8988T (cell line): ENCODE data around the gene NRF1.
"Not testable (repeated sequence)": the region's sequence is repeated elsewhere in the genome, so short reads cannot be mapped to it uniquely, and the experiment has no call there.

Source experiments
- DNase-seq: peaks from one replicate; pipeline ENCODE4 v3.0.0; 2011

The NRF1 gene

GRCh38 chr7:129611246-129612111 is at the start of gene NRF1:
Gene NRF1 (plus strand): TSS chr7:129611720. CDS start chr7:129657352, 45,632 bp downstream.
- peak; percentile 89 for DNase-seq

- not testable (repeated sequence) for DNase-seq
Observed at GRCh38 chr7:129566323-129566722, 45.2 kb upstream of the NRF1 start.

GRCh38 chr7:129567377-129567776 is 44.1 kb upstream of the NRF1 start:
- no peak for DNase-seq

DNA sequence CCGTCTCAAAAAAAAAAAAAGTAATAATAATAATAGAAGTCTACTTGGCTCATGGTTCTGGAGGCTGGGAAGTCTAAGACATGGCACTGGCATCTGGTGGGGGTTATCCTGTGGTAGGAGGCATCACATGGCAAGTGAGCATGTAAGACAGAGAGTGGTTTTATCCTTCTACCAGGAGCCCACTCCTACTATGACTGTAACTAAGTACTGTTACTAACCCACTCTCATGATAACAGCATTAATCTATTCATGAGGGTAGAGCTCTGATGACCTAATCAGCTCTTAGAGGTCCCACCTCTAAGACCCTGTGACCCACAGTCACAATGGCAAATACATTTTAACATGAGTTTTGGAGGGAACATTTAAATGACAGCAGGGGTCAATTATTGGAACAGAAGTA is 43.3 kb upstream of the NRF1 start:
- no peak for DNase-seq

GRCh38 chr7:129569326-129569725 is 42.2 kb upstream of the NRF1 start:
- no peak for DNase-seq

GRCh38 chr7:129569811-129570215 is 41.7 kb upstream of the NRF1 start:
- DNase-seq: peak; percentile 13

DNA sequence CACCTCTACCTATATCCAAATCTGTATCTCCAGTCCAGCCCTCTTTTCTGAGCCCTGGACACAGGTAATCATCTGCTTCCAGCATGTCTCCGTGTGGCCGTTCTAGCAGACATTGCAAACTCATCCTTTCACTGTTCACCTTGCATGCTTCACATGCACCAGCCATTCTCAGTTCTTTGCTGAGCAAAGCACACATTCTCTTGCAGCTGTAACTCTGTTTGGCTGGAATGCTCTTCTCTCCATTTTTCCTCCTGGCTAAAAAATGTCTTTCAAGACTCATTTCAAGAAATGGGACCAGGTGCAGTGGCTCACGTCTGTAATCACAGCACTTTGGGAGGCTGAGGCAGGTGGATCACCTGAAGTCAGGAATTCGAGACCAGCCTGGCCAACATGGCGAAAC is 40.3 kb upstream of the NRF1 start:
- no peak for DNase-seq

- no peak for DNase-seq
Observed at GRCh38 chr7:129572205-129572604, 39.3 kb upstream of the NRF1 start.

DNA sequence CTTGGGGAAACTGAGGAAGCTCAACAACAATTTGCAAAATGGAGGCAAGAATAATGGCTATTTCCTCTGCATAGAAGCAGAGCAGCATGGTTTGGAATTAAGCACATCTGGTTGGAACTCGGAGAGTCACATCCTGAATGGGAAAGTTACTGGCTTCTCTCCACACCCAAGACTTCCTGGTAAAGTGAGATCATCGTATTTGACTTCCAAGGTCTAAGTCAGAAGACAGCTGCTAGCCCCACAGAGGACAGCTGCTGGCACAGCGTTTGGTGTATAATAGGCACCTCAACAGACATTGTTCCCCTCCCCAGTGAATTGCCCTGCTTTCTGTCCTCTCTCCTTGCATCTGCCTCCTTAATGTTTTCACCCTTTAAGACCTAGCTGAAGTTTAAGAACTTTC is 37.0 kb upstream of the NRF1 start:
- no peak for DNase-seq

DNA sequence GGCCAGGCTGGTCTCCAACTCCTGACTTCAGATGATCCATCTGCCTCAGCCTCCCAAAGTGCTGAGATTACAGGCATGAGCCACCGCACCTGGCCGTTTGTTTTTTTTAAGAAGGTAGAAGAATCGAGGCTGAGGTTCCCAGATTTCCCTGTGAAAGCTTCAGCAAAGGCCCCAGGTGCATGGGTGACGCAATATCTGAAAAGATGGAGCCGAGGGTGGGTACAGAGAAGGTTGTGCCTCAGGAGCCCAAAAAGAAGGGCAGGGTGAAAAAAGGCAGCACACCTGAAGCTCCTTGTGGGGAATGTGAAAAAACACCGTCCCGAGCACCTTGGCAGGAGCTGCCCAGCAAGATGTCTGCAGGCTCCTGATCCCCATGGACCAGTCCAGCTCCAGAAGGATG is 35.8 kb upstream of the NRF1 start:
- DNase-seq: no peak

DNA sequence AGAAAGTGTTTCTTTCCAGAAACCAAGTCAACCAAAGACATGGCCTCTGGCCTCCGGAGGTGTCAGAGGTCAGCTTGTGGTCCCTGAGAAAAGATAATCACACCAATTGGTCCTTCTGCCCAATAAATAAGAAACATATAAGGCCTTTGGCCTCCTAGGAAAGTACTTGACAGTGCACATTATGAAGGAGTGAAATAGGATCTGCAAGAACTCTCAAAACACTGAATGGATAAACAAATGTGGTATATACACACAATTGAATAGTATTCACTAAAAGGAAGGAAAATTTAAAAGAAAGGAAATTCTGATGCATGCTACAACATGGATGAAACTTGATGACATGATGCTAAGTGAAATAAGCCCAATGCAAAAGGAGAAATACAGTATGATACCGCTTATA is 35.4 kb upstream of the NRF1 start:
- no peak for DNase-seq

DNA sequence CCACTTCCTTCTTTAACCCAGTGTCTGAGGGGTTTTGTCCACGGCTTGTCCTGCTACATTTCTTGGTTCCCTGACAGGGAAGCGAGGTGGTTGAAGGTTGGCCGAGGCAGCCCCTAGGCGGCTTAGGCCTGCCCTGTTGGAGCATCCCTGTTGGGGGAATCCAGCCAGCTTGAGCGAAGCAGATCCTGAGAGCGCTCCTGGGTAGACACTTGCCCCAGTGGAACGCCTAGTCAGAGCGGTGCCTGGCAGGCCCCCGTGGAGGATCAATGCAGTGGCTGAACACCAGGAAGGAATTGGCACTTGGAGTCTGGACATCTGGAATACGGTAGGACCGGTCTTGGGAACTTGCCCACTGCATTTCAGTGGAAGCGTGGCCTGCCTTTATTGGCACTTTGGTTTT is 32.7 kb upstream of the NRF1 start:
- no peak for DNase-seq

- not testable (repeated sequence) for DNase-seq
Observed at GRCh38 chr7:129586179-129586578, 25.3 kb upstream of the NRF1 start.

DNA sequence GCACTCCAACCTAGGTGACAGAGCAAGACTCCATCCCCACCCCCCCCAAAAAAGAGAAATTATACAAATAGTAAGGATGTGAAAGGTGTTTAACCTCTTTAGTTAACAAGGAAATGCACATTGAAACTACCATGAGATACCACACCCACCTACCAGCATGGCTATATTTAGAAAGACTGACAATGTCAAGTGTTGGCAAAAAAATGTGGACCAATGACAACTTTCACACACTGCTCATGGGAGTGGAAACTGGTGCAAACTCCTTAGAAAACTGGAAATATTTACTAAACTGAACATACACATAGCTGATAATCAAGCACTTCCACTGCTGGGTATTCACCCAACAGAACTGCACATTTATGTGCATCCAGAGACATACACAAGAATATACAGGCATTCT is 23.3 kb upstream of the NRF1 start:
- DNase-seq: no peak

DNA sequence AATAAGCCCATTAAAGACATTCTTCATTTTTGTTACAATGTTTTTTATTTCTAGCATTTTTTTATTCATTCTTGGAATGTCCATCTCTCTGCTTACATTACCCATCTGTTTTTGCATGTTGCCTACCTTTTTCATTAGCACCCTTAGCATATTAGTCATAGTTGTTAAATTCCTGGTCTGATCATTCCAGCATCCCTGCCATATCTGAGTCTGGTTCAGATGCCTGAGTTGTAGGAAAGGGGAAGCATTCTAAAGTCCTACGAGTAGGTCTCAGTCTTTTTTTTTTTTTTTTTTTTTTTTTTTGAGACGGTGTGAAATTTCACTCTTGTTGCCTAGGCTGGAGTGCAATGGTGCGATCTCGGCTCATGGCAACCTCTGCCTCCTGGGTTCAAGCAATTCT is 19.7 kb upstream of the NRF1 start:
- no peak for DNase-seq

GRCh38 chr7:129596386-129596785 is 15.1 kb upstream of the NRF1 start:
- DNase-seq: not testable (repeated sequence)

DNA sequence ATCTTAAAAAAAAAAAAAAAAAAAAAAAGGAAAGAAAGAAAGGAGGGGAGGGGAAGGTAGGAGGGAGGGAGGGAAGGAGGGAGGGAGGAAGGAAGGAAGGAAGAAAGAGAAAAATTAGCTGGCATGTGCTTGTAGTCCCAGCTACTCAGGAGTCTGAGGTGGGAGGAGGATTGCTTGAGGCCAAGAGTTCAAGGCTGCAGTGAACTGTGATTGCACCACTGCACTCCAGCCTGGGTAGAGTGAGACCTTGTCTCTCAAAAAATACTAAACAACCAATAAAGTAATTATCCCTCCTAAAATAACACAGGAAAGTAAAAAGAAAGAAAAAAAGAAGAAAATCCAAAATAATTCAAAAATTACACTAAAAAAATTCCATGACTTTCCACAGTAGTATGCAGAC is 13.8 kb upstream of the NRF1 start:
- no peak for DNase-seq

GRCh38 chr7:129599174-129599573 is 12.3 kb upstream of the NRF1 start:
- no peak for DNase-seq

- DNase-seq: not testable (repeated sequence)
Observed at GRCh38 chr7:129603594-129603993, 7.9 kb upstream of the NRF1 start.

GRCh38 chr7:129604021-129604420 is 7.5 kb upstream of the NRF1 start:
- DNase-seq: not testable (repeated sequence)

- no peak for DNase-seq
Observed at GRCh38 chr7:129604713-129605437, 6.6 kb upstream of the NRF1 start.

DNA sequence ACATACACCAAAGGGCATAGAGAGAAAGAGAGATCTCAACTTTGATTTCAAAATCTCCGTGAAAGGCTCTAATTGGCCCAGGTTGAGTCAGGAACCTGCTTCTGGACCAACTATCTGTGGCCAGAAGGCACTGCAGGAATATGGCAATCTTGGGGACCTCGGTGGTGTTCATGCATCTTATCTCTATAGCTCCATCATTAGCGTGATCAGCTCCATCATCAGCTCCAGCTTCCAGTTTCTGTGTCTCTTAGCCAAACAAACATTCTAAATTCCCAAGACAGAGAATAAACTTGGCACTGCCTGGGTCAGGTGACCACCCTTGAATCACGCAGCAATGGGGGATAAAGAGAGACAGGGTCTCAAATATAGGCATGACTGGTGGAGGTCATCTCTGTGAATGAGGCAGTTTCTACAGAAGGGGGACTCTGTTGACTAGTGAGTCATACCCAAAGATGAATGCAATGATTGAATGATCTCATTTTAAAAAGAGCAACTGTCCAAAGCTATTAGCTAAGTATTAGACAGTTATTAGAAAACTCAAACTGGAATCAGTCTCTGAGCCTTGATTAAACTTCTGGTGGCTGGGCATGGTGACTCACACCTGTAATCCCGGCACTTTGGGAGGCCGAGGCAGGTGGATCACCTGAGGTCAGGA is 5.4 kb upstream of the NRF1 start:
- DNase-seq: no peak

DNA sequence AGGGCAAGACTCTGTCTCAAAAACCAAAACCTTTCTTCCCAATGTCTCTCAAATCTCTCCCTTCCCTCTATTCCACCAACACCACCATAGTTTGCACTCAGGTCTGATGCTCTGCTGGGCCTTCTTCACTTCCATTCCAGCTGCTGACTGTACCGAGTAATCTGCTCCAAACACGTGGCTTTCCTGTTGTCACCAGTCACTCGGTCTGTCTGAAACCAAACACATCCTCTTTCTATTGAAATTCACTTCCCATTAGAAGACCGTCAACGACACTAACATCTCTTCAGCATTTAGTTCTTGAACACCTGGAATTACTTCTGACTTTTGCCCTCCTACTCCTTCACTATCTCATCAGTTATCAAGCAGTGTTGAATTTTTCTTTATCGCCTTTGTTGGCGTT is 4.7 kb upstream of the NRF1 start:
- DNase-seq: no peak
